HG02642 (cell line): ENCODE measurements around the gene IRF6.

ENCODE experiments used
- ATAC-seq: cut with Tn5 transposase; IDR thresholded peaks from one replicate; pipeline ENCODE4 v1.9.1; 2021; ENCODE audit warnings: mild to moderate bottlenecking; ENCODE audit not compliant: unreplicated experiment, poor library complexity

IRF6 gene

GRCh38 chr1:209738270-209738669 lies 67.7 kb downstream of the IRF6 start:
- ATAC-seq, result no peak

GRCh38 chr1:209737118-209737505 lies 68.8 kb downstream of the IRF6 start:
- no peak for ATAC-seq

GRCh38 chr1:209736490-209737117 lies 69.3 kb downstream of the IRF6 start:
- ATAC-seq, result no peak
